Vagina (tissue), 2 donors: ENCODE data around the gene GPI. TPM values are rescaled to one million over a fixed set of nuclear protein-coding genes. Genes with fewer than 3 reads are reported as not detected.

Source experiments
- DNase-seq, 2 donors: peaks; one replicate each; pipeline ENCODE4 v3.0.0-alpha.2; 2017; ENCODE audit errors: extremely low spot score in 2 of 2
- H3K27ac ChIP-seq: fragments of 200-600 bp; sonication (generic); one replicate; pipeline ENCODE4 v1.5.1; 2019
- H3K27me3 ChIP-seq: fragments of 200-600 bp; sonication (generic); one replicate; pipeline ENCODE4 v1.5.1; 2019
- H3K36me3 ChIP-seq, 2 donors: fragments of 200-600 bp; sonication (generic); one replicate each; pipeline ENCODE4 v1.5.1; 2017 to 2019
- H3K4me1 ChIP-seq: fragments of 200-600 bp; sonication (generic); one replicate; pipeline ENCODE4 v1.5.1; 2019
- H3K4me3 ChIP-seq, 2 donors: fragments of 200-600 bp; sonication (generic); 1 replicate in 1 of 2; 2 replicates in 1 of 2; pipeline ENCODE4 v1.5.1; 2016 to 2019
- H3K9me3 ChIP-seq: fragments of 200-600 bp; sonication (generic); one replicate; pipeline ENCODE4 v1.5.1; 2019
- POLR2A ChIP-seq, 2 donors: fragments of 450-650 bp; IDR thresholded peaks; one replicate each; pipeline ENCODE4 v1.6.1; 2017; ENCODE audit warnings: antibody characterized with exemption in 2 of 2, mild to moderate bottlenecking in 2 of 2, moderate library complexity in 2 of 2
- POLR2AphosphoS5 ChIP-seq, 2 donors: sonication (generic); formaldehyde crosslinking; IDR thresholded peaks; one replicate each; pipeline ENCODE4 v1.9.0; 2017; ENCODE audit warnings: antibody characterized with exemption in 2 of 2, mild to moderate bottlenecking in 2 of 2, low read depth in 1 of 2; ENCODE audit not compliant: insufficient read depth in 1 of 2
- intact Hi-C: fragments of 100-400 bp; cut with DNase I; formaldehyde crosslinking; loops from one replicate; pipeline ENCODE4 v1.15.1; 2023
- total RNA-seq: library from RNA; depleted of rRNA; stranded (reverse); fragments of >200 nt; gene quantifications from one replicate; pipeline ENCODE4 v1.2.3, GENCODE V29; 2016
- TF ChIP-seq, protein P1 (sequence below), 3 experiments: fragments of 450-650 bp in 2 of 3; fragments of 200-600 bp in 1 of 3; sonication (generic) in 1 of 3; IDR thresholded peaks; one replicate each; pipeline ENCODE4 v1.5.1; 2017 to 2019; ENCODE audit warnings: antibody characterized with exemption in 3 of 3, mild to moderate bottlenecking in 2 of 3, moderate library complexity in 2 of 3

The GPI gene
- total RNA-seq, 1 donor from 2014 or later = 201 TPM

- no peaks in the 10 kb centered on the region for H3K4me1 ChIP-seq
- H3K36me3 ChIP-seq = peaks cover 0 to 59% of the 10 kb centered on the region in 2 donors
- TF ChIP-seq POLR2AphosphoS5 (IDR thresholded peaks at IDR 0.05; ENCODE audit: insufficient read depth in 1 of 2, low read depth in 1 of 2) (no peak), POLR2A (IDR thresholded peaks at IDR 0.05) (no peak)
- TF ChIP-seq, protein P1, sequence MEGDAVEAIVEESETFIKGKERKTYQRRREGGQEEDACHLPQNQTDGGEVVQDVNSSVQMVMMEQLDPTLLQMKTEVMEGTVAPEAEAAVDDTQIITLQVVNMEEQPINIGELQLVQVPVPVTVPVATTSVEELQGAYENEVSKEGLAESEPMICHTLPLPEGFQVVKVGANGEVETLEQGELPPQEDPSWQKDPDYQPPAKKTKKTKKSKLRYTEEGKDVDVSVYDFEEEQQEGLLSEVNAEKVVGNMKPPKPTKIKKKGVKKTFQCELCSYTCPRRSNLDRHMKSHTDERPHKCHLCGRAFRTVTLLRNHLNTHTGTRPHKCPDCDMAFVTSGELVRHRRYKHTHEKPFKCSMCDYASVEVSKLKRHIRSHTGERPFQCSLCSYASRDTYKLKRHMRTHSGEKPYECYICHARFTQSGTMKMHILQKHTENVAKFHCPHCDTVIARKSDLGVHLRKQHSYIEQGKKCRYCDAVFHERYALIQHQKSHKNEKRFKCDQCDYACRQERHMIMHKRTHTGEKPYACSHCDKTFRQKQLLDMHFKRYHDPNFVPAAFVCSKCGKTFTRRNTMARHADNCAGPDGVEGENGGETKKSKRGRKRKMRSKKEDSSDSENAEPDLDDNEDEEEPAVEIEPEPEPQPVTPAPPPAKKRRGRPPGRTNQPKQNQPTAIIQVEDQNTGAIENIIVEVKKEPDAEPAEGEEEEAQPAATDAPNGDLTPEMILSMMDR (IDR thresholded peaks at IDR 0.05) = no peak
- H3K27me3 ChIP-seq = no peaks in the 10 kb centered on the region
- DNase-seq = no peak
- no peaks in the 10 kb centered on the region for H3K9me3 ChIP-seq
- no peak overlapping the region for H3K27ac ChIP-seq
- intact Hi-C loops = loop anchor here (10.0 kb wide), 1 partner anchor 79 kb away; no protein-coding TSS in a partner anchor
- H3K4me3 ChIP-seq = no peak overlapping the region
Observed at GRCh38 chr19:34343751-34344150, 21.2 kb upstream of the GPI start.

DNA sequence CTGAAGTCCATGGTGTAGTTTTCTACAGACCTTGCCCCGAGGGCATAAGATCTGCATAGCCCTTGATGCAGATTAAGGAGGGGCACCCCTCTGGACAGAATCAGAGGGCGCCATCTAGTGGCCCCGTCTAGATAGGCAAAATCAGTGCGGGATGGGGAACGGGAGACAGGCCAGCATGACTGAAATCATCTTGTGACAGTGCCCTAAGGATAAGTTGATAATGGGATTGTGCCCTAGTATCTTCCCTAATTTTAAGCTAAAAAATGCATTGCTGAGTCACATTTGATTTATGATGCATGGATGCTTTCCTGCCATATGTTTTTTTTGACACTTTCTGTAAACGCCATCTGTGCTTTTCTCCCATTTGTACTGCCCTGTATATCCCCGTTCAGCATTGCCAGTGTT, 19.0 kb upstream of the GPI start:
- Histone ChIP-seq H3K9me3 (no peaks in the 10 kb centered on the region), H3K4me3 (no peak overlapping the region), H3K27ac (no peak overlapping the region), H3K4me1 (no peaks in the 10 kb centered on the region), H3K36me3 (peaks cover 0 to 55% of the 10 kb centered on the region in 2 donors), H3K27me3 (no peaks in the 10 kb centered on the region)
- no peak for TF ChIP-seq POLR2A (IDR thresholded peaks at IDR 0.05)
- TF ChIP-seq, protein P1 (IDR thresholded peaks at IDR 0.05) = peak; percentile 17 to 25 (median 23)
- intact Hi-C loops = loop anchor here (10.0 kb wide), 1 partner anchor 81 kb away; no protein-coding TSS in a partner anchor
- no peak for DNase-seq

- H3K4me3 ChIP-seq = no peak overlapping the region
- H3K9me3 ChIP-seq = no peaks in the 10 kb centered on the region
- H3K36me3 ChIP-seq = peaks cover 0 to 52% of the 10 kb centered on the region in 2 donors
- TF ChIP-seq POLR2AphosphoS5 (IDR thresholded peaks at IDR 0.05; ENCODE audit: insufficient read depth in 1 of 2, low read depth in 1 of 2) (no peak), POLR2A (IDR thresholded peaks at IDR 0.05) (no peak)
- TF ChIP-seq, protein P1 (IDR thresholded peaks at IDR 0.05) = no peak
- no peak overlapping the region for H3K27ac ChIP-seq
- no peaks in the 10 kb centered on the region for H3K27me3 ChIP-seq
- intact Hi-C loops = loop anchor here (10.0 kb wide), 1 partner anchor 83 kb away; no protein-coding TSS in a partner anchor
- no peaks in the 10 kb centered on the region for H3K4me1 ChIP-seq
- DNase-seq = no peak
Observed at GRCh38 chr19:34347561-34348165, 17.3 kb upstream of the GPI start.

- TF ChIP-seq POLR2AphosphoS5 (IDR thresholded peaks at IDR 0.05; ENCODE audit: insufficient read depth in 1 of 2, low read depth in 1 of 2) = no peak
- TF ChIP-seq, protein P1 (IDR thresholded peaks at IDR 0.05) = no peak
- TF ChIP-seq POLR2A (IDR thresholded peaks at IDR 0.05) = no peak
- intact Hi-C loops = loop anchor here (10.0 kb wide), 1 partner anchor 84 kb away; no protein-coding TSS in a partner anchor
- Histone ChIP-seq H3K4me3 (no peak overlapping the region), H3K36me3 (peaks cover 0 to 63% of the 10 kb centered on the region in 2 donors), H3K9me3 (no peaks in the 10 kb centered on the region), H3K27me3 (no peaks in the 10 kb centered on the region), H3K4me1 (no peaks in the 10 kb centered on the region), H3K27ac (no peak overlapping the region)
- DNase-seq = no peak
Observed at GRCh38 chr19:34348899-34349487, 16.0 kb upstream of the GPI start.

DNA sequence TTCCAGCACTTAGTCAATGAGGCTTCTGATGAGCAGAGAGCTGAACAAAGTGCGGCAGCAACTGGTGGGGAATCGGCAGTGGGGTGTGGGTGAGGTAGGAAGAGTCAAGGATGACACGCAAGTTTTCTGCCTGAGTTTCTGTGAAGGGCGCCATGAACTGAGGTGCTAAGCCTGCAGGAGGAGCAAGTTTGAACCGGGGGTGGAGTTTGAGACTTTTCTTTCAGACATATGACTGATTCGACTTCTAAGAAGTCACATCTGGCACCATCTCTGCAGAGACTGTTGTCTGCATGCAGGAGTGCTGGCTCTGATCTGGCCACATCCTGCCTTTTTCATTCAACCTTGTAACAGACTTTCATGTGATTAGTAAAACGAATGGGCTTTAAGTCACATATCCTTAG, 14.8 kb upstream of the GPI start:
- TF ChIP-seq POLR2AphosphoS5 (IDR thresholded peaks at IDR 0.05; ENCODE audit: insufficient read depth in 1 of 2, low read depth in 1 of 2) (no peak), POLR2A (IDR thresholded peaks at IDR 0.05) (no peak)
- TF ChIP-seq, protein P1 (IDR thresholded peaks at IDR 0.05) = no peak
- Histone ChIP-seq H3K27ac (no peak overlapping the region), H3K27me3 (no peaks in the 10 kb centered on the region), H3K9me3 (no peaks in the 10 kb centered on the region), H3K4me3 (no peak overlapping the region), H3K4me1 (no peaks in the 10 kb centered on the region), H3K36me3 (peaks cover 0 to 65% of the 10 kb centered on the region in 2 donors)
- DNase-seq = no peak
- intact Hi-C loops = no loop called here
